ENCODE results near the gene TRIM46. TPM values are rescaled to one million over a fixed set of nuclear protein-coding genes. Genes with fewer than 3 reads are reported as not detected.

Gene TRIM46
- total and polyA plus RNA-seq, 2 of the 13 experiments (the other 11 are each of a cell fraction or from before 2014, with no cell fraction given) = 0.04 to 0.09 TPM

DNA sequence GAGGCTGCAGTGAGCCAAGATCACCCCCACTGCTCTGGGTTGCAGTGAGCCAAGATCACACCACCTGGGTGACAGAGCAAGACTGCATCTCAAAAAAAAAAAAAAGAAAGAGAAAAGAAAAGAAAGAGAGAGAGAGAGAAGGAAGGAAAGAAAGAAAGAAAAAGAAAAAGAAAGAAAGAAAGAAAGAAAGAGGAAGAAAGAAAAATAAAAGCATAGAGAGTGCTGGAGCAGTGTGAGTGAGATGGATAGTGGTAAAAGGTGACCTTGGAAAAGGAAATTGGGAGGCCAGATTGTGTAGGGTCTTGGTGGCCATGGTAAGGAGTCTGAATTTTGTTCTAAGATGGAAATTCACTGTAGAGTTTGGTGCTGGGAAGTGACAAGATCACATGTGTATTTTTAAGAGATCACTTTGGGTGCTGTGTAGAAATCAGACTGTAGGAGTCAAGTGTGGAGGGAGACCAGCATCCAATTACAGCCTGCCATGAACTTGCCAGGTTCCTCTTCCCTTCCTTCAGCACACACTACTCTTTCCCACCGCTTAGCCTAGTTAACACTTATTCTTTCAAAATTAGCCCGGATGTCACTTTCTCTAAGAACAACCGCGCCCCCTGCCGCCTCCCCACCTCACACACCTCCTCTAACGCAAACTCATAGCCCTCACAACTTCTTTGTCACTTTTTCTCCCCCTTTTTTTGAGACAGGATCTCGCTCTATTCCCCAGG is 52.7 kb downstream of the TRIM46 start (continued):
- TF ChIP-seq, protein P1, sequence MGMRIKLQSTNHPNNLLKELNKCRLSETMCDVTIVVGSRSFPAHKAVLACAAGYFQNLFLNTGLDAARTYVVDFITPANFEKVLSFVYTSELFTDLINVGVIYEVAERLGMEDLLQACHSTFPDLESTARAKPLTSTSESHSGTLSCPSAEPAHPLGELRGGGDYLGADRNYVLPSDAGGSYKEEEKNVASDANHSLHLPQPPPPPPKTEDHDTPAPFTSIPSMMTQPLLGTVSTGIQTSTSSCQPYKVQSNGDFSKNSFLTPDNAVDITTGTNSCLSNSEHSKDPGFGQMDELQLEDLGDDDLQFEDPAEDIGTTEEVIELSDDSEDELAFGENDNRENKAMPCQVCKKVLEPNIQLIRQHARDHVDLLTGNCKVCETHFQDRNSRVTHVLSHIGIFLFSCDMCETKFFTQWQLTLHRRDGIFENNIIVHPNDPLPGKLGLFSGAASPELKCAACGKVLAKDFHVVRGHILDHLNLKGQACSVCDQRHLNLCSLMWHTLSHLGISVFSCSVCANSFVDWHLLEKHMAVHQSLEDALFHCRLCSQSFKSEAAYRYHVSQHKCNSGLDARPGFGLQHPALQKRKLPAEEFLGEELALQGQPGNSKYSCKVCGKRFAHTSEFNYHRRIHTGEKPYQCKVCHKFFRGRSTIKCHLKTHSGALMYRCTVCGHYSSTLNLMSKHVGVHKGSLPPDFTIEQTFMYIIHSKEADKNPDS (CRISPR knock-in tag; IDR thresholded peaks at IDR 0.05) = no peak
- no peak for TF ChIP-seq RFXAP (CRISPR knock-in tag; IDR thresholded peaks at IDR 0.05; ENCODE audit: borderline replicate concordance)
- TF ChIP-seq ZNF7 (CRISPR knock-in tag; IDR thresholded peaks at IDR 0.05) = no peak
- no peak for TF ChIP-seq FOXA1 (IDR thresholded peaks at IDR 0.05)
- TF ChIP-seq FOXA1 (CRISPR knock-in tag; IDR thresholded peaks at IDR 0.05) = no peak
- 0 out of 2 replicates have a peak, but pooled peaks have one; percentile 10 for TF ChIP-seq SALL1 (CRISPR knock-in tag; IDR thresholded peaks at IDR 0.05)
- TF ChIP-seq ZBTB7B (CRISPR knock-in tag; IDR thresholded peaks at IDR 0.05) = 0 out of 2 replicates have a peak, but pooled peaks have one; percentile 8
- TF ChIP-seq FOXK2 (IDR thresholded peaks at IDR 0.05) = no peak
- TF ChIP-seq MTA3 (CRISPR knock-in tag; IDR thresholded peaks at IDR 0.05) = no peak
- 0 out of 2 replicates have a peak, but pooled peaks have one; percentile 55 for TF ChIP-seq SIN3A (IDR thresholded peaks at IDR 0.05; ENCODE audit: borderline replicate concordance, low read depth, low read length)
- TF ChIP-seq ZNF235 (CRISPR knock-in tag; IDR thresholded peaks at IDR 0.05; ENCODE audit: borderline replicate concordance) = no peak
- no peak for TF ChIP-seq ZNF580 (CRISPR knock-in tag; IDR thresholded peaks at IDR 0.05; ENCODE audit: borderline replicate concordance, low read depth)
- TF ChIP-seq BRD4 (CRISPR knock-in tag; IDR thresholded peaks at IDR 0.05) = no peak
- TF ChIP-seq ZNF772 (CRISPR knock-in tag; IDR thresholded peaks at IDR 0.05) = 0 out of 2 replicates have a peak, but pooled peaks have one; percentile 19
- TF ChIP-seq, protein P2, sequence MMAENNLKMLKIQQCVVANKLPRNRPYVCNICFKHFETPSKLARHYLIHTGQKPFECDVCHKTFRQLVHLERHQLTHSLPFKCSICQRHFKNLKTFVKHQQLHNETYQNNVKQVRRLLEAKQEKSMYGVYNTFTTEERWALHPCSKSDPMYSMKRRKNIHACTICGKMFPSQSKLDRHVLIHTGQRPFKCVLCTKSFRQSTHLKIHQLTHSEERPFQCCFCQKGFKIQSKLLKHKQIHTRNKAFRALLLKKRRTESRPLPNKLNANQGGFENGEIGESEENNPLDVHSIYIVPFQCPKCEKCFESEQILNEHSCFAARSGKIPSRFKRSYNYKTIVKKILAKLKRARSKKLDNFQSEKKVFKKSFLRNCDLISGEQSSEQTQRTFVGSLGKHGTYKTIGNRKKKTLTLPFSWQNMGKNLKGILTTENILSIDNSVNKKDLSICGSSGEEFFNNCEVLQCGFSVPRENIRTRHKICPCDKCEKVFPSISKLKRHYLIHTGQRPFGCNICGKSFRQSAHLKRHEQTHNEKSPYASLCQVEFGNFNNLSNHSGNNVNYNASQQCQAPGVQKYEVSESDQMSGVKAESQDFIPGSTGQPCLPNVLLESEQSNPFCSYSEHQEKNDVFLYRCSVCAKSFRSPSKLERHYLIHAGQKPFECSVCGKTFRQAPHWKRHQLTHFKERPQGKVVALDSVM (CRISPR knock-in tag; IDR thresholded peaks at IDR 0.05) = no peak
- TF ChIP-seq JUNB (CRISPR knock-in tag; IDR thresholded peaks at IDR 0.05; ENCODE audit: borderline replicate concordance) = 0 out of 2 replicates have a peak, but pooled peaks have one; percentile 21
- TF ChIP-seq ZFP36L1 (CRISPR knock-in tag; IDR thresholded peaks at IDR 0.05) = 0 out of 2 replicates have a peak, but pooled peaks have one; percentile 25
- TF ChIP-seq KAT2B (IDR thresholded peaks at IDR 0.05; ENCODE audit: borderline replicate concordance, low read depth, low read length) = no peak
- no peak for TF ChIP-seq CREBL2 (CRISPR knock-in tag; IDR thresholded peaks at IDR 0.05; ENCODE audit: borderline replicate concordance)
- TF ChIP-seq TP53 (CRISPR knock-in tag; conservative IDR thresholded peaks at IDR 0.05) = no peak
- TF ChIP-seq ZNF512 (CRISPR knock-in tag; IDR thresholded peaks at IDR 0.05) = peak; percentile 86; the same call in 1 of the 2 replicates
- no peak for TF ChIP-seq HNF4A (CRISPR knock-in tag; IDR thresholded peaks at IDR 0.05)
- peak; percentile 49; the same call in 1 of the 2 replicates for TF ChIP-seq HNF1B (CRISPR knock-in tag; IDR thresholded peaks at IDR 0.05)
